ENCODE measurements around the gene PCDHGC4. TPM values are rescaled to one million over a fixed set of nuclear protein-coding genes. Genes with fewer than 3 reads are reported as not detected.

The PCDHGC4 gene
- total RNA-seq (2022) (1.2 and 2.2 TPM in 2 replicates), Bru-seq, nascent RNA (percentile 62 among the genes with signal in this experiment), BruChase-seq, experiment 1, labeled RNA remaining after a 6-hour chase (percentile 63 among the genes with signal in this experiment), BruChase-seq, experiment 2, labeled RNA remaining after a 2-hour chase (percentile 60 among the genes with signal in this experiment)
- long read RNA-seq, result 0 reads

GRCh38 chr5:141484641-141485311 is at the start of gene PCDHGC4:
PCDHGC4 (plus strand) TSS chr5:141485030; CDS start chr5:141485174, 144 bp downstream.
- peaks cover 6% of the 10 kb centered on the region for H3K36me3 Mint-ChIP-seq (ENCODE audit: insufficient read depth, unreplicated experiment)
- DNase-seq, result no peak
- intact Hi-C loops (cut with micrococcal nuclease; ENCODE audit: unreplicated experiment), result no loop called here

GRCh38 chr5:141437221-141437620 is 47.6 kb upstream of the PCDHGC4 start:
- CTCF ChIA-PET, result no interaction called here

More at GRCh38 chr5:141484641-141485311, at the start of gene PCDHGC4:
- H3K4me1 Mint-ChIP-seq (ENCODE audit: low read depth, unreplicated experiment), result no peaks in the 10 kb centered on the region
- CTCF ChIA-PET, result no interaction called here
- no peaks in the 10 kb centered on the region for H3K27me3 Mint-ChIP-seq (ENCODE audit: unreplicated experiment)
- no peak within 1 kb of the TSS for H3K27ac Mint-ChIP-seq (ENCODE audit: unreplicated experiment)
- BruUV-seq (replicated peaks), result no TSS peak
- TF ChIP-seq CTCF (IDR thresholded peaks at IDR 0.05; ENCODE audit: unreplicated experiment), result no peak
- no peak within 1 kb of the TSS for H3K4me3 Mint-ChIP-seq (ENCODE audit: low read depth, unreplicated experiment)
- peaks cover 8% of the 10 kb centered on the region for H3K9me3 Mint-ChIP-seq (ENCODE audit: low read depth, unreplicated experiment)

GRCh38 chr5:141439411-141440141 is 45.3 kb upstream of the PCDHGC4 start:
- DNase-seq, result no peak
- no peaks in the 10 kb centered on the region for H3K36me3 Mint-ChIP-seq (ENCODE audit: insufficient read depth, unreplicated experiment)
- CTCF ChIA-PET, result no interaction called here

More at GRCh38 chr5:141437221-141437620, 47.6 kb upstream of the PCDHGC4 start:
- Mint-ChIP-seq H3K36me3 (ENCODE audit: insufficient read depth, unreplicated experiment) (peaks cover 10% of the 10 kb centered on the region), H3K9me3 (ENCODE audit: low read depth, unreplicated experiment) (peaks cover 12% of the 10 kb centered on the region), H3K27ac (ENCODE audit: unreplicated experiment) (no peak overlapping the region), H3K4me3 (ENCODE audit: low read depth, unreplicated experiment) (no peak overlapping the region), H3K4me1 (ENCODE audit: low read depth, unreplicated experiment) (no peaks in the 10 kb centered on the region), H3K27me3 (ENCODE audit: unreplicated experiment) (no peaks in the 10 kb centered on the region)
- TF ChIP-seq CTCF (IDR thresholded peaks at IDR 0.05; ENCODE audit: unreplicated experiment), result no peak
- BruUV-seq (replicated peaks), result no TSS peak
- no peak for DNase-seq
- intact Hi-C loops (cut with micrococcal nuclease; ENCODE audit: unreplicated experiment), result no loop called here

GRCh38 chr5:141440341-141440740 is 44.5 kb upstream of the PCDHGC4 start:
- CTCF ChIA-PET, result no interaction called here
- H3K27ac Mint-ChIP-seq (ENCODE audit: unreplicated experiment), result no peak overlapping the region
- H3K9me3 Mint-ChIP-seq (ENCODE audit: low read depth, unreplicated experiment), result peaks cover 8% of the 10 kb centered on the region
- intact Hi-C loops (cut with micrococcal nuclease; ENCODE audit: unreplicated experiment), result no loop called here
- no peaks in the 10 kb centered on the region for H3K36me3 Mint-ChIP-seq (ENCODE audit: insufficient read depth, unreplicated experiment)
- BruUV-seq (replicated peaks), result no TSS peak
- H3K4me3 Mint-ChIP-seq (ENCODE audit: low read depth, unreplicated experiment), result no peak overlapping the region
- H3K4me1 Mint-ChIP-seq (ENCODE audit: low read depth, unreplicated experiment), result no peaks in the 10 kb centered on the region
- TF ChIP-seq CTCF (IDR thresholded peaks at IDR 0.05; ENCODE audit: unreplicated experiment), result no peak
- no peaks in the 10 kb centered on the region for H3K27me3 Mint-ChIP-seq (ENCODE audit: unreplicated experiment)
- no peak for DNase-seq

More at GRCh38 chr5:141439411-141440141, 45.3 kb upstream of the PCDHGC4 start:
- Mint-ChIP-seq H3K4me3 (ENCODE audit: low read depth, unreplicated experiment) (no peak overlapping the region), H3K4me1 (ENCODE audit: low read depth, unreplicated experiment) (no peaks in the 10 kb centered on the region), H3K27ac (ENCODE audit: unreplicated experiment) (no peak overlapping the region), H3K9me3 (ENCODE audit: low read depth, unreplicated experiment) (peaks cover 11% of the 10 kb centered on the region), H3K27me3 (ENCODE audit: unreplicated experiment) (no peaks in the 10 kb centered on the region)
- BruUV-seq (replicated peaks), result no TSS peak
- intact Hi-C loops (cut with micrococcal nuclease; ENCODE audit: unreplicated experiment), result no loop called here
- TF ChIP-seq CTCF (IDR thresholded peaks at IDR 0.05; ENCODE audit: unreplicated experiment), result no peak

Measured in Calu3 (cell line).